GM18505 (cell line): Measurements from ENCODE around the gene S100A14.
"Not testable (repeated sequence)": the region's sequence is repeated elsewhere in the genome, so short reads cannot be mapped to it uniquely, and the experiment has no call there.

Experiments
- ATAC-seq: cut with Tn5 transposase; IDR thresholded peaks from one replicate; pipeline ENCODE4 v1.9.1; 2021; ENCODE audit not compliant: unreplicated experiment
- POLR2A ChIP-seq: IDR thresholded peaks from 4 replicates; pipeline ENCODE4 v1.6.1; 2011; ENCODE audit warnings: borderline replicate concordance; ENCODE audit not compliant: insufficient read depth, insufficient read length; ENCODE audit errors: extremely low read depth

S100A14 gene

DNA sequence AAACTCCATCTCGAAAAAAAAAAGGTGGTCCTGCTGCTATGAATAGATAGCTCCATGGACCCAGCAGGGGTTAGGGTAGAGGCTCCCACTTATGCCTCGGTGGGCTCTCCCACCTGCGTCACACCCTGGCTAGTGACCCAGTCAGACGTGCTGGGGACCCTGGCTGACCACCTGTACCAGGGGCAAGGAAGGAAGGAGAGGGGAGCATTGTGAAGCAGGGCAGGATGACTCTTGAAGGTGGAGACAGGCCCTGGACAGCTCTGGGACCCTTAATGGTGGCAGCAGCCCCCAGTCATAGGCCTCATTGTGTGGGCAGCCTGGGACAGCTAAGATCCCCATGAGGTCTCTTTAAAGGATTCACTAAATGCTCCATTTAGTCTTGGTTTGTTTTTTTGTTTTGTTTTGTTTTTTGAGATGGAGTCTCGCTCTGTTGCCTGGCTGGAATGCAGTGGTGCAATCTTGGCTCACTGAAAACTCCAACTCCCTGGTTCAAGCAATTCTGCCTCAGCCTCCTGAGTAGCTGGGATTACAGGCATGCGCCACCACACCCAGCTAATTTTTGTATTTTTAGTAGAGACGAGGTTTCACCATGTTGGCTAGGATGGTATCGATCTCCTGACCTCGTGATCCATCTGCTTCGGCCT lies 32.0 kb upstream of the S100A14 start:
- no peak for TF ChIP-seq POLR2A

GRCh38 chr1:153647346-153647714 lies 31.2 kb upstream of the S100A14 start:
- no peak for ATAC-seq
- no peak for TF ChIP-seq POLR2A

More for the DNA sequence above, 32.0 kb upstream of the S100A14 start:
- ATAC-seq: no peak

- ATAC-seq: no peak
- TF ChIP-seq POLR2A: no peak
Measured at GRCh38 chr1:153646672-153647345, 30.7 kb upstream of the S100A14 start.

DNA sequence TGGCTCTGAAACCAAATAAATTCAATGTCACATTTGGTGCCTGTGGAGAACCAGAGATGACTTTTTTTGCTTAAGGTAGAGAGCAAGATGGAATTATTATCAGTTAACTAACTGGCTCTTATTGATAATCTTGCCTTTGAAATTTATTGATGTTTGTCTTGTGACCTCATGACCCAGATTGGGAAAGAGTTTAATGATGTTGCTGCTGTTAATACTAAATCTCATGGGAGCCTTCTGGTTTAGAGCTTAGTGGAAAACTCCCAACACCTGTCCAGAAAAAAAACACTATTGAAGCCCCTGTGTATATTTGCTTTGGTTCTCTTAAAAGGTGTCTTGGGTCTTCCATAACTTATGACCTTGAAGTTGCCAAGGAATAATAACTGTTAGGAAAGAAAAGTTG lies 27.7 kb upstream of the S100A14 start:
- no peak for ATAC-seq
- TF ChIP-seq POLR2A: no peak

DNA sequence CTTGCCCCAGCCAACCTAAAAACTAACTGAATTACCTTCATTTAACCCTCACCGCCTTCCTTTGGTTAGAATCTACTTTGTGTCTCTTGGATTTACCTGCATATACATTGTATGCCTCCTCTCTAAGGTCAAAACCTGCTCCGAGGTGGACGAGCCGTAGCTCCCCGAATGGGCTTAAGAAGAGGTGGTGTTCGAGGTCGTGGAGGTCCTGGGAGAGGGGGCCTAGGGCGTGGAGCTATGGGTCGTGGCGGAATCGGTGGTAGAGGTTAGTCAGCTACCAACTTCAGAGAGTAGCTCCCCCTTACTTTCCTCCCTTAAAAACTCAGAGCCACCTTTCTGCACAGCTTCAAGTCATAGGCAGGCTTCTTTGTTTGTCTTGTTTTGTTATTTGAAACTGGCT lies 27.0 kb upstream of the S100A14 start:
- no peak for ATAC-seq
- TF ChIP-seq POLR2A: no peak

DNA sequence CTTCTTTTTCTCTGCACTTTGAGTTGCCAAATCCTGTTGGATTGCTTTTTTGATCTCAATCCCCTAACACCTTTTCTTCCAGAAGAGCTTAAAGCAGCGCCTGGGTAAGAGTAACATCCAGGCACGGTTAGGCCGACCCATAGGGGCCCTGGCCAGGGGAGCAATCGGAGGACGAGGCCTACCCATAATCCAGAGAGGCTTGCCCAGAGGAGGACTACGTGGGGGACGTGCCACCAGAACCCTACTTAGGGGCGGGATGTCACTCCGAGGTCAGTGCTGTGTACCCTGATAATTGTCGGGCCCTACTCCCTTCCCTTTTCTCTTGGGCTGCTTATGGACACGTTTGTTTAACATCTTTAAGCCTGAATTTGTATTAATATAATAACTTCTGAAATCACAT lies 26.0 kb upstream of the S100A14 start:
- no peak for ATAC-seq
- no peak for TF ChIP-seq POLR2A

DNA sequence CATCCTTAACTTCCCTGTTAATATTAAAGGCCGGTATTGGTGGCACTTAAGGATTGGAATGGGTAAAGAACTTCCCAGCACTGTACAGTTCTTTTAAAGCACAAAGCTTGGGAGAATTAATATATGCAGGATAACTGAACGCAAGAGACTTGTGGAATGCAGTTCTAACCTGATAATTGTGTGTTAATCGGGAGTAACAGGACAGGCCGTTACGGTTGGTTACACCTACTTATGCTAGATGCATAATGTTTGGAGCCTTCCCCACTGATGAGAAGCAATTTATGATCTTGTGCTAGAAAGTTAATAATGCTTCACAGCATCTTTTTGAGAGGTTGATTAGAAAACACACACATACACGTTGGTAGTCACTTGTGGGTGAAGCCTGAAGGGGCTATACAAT lies 24.7 kb upstream of the S100A14 start:
- no peak for ATAC-seq
- no peak for TF ChIP-seq POLR2A

DNA sequence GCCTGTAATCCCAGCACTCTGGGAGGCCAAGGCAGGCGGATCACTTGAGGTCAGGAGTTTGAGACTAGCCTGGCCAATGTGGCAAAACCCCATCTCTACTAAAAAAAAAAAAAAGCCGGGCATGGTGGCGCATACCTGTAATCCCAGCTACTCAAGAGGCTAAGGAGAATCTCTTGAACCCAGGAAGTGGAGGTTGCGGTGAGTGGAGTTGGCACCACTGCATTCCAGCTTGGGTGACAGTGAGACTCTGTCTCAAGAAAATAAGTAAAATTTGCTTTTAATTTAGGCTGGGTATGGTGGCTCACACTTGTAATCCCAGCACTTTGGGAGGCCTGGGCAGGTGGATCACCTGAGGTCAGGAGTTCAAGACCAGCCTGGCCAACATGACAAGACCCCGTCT lies 24.1 kb upstream of the S100A14 start:
- ATAC-seq: not testable (repeated sequence)

DNA sequence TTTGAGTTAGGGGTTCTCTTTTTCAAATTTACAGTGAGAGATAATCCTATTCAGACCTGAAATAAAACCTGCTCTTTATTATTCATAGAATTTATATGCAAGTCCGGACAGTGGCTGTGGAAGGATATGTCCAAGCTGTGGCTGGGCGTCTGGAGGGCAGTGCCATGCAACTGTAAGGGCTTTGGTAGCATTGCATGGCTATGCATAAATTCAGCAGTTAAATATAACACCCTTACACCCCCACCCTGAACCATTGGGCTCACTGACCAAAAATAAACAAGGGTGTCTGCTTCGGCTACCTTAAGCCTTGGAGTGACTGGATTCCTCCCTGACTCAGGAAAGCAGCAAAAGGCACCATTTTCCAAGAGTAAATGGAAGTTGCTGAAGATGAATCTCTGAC lies 23.2 kb upstream of the S100A14 start:
- no peak for TF ChIP-seq POLR2A
- no peak for ATAC-seq

DNA sequence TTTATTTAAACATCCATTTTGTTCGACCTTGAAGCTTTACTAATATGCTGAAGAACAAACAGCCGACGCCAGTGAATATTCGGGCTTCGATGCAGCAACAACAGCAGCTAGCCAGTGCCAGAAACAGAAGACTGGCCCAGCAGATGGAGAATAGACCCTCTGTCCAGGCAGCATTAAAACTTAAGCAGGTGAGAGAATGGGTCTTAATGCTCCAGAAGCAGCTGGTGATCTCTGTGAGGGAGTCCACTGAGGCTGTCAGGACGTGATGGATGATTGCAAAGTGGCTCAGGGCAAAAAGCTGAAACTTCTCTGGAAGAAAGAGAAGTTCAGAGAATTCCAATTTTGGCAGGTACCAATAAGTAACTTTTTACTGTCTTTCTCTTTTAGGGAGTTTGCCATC lies 22.1 kb upstream of the S100A14 start:
- ATAC-seq: no peak
- no peak for TF ChIP-seq POLR2A

- no peak for ATAC-seq
- TF ChIP-seq POLR2A: no peak
Measured at GRCh38 chr1:153636312-153636711, 20.2 kb upstream of the S100A14 start.

DNA sequence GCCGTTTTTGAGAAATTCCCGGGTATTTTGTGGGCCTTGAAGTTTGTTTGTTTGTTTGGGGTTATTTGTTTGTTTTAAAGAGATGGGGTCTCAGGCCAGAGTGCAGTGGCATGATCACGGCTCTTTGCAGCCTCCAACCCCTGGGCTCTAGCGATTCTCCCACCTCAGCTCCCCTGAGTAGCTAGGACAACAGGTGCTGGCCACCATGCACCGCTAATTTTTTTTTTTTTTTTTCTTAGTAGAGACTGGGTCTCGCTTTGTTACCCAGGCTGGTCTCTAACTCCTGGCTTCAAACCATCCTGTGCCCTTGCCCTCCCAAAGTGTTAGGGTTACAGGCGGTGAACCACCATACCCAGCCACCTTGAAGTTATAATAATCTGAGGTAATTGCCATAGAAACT lies 19.7 kb upstream of the S100A14 start:
- no peak for ATAC-seq
- no peak for TF ChIP-seq POLR2A

GRCh38 chr1:153633754-153634665 lies 17.9 kb upstream of the S100A14 start, which contains the start of gene CHTOP:
TSS of gene CHTOP (plus strand) at chr1:153634066. CDS start at chr1:153636589, 2,523 bp downstream.
- ATAC-seq: peak; percentile 87
- TF ChIP-seq POLR2A: peak; percentile 97
